Right hindlimb (tissue), 1 donor: ENCODE results near the gene BFSP1.
A peak's percentile ranks its signal among the peaks of the same experiment; 100 is the strongest.

Source experiments
- DNase-seq: peaks from one replicate; pipeline ENCODE4 v3.0.0-alpha.2; 2018

BFSP1 gene

GRCh38 chr20:17495826-17496225 is 35.4 kb downstream of the BFSP1 start:
- no peak for DNase-seq

GRCh38 chr20:17494201-17494600 is 37.0 kb downstream of the BFSP1 start:
- no peak for DNase-seq

GRCh38 chr20:17493173-17493572 is 38.0 kb downstream of the BFSP1 start:
- no peak for DNase-seq

GRCh38 chr20:17491488-17491887 is 39.7 kb downstream of the BFSP1 start:
- DNase-seq: no peak

- DNase-seq: peak; percentile 4
Measured at GRCh38 chr20:17491041-17491440, 40.1 kb downstream of the BFSP1 start.

- peak; percentile 4 for DNase-seq
Measured at GRCh38 chr20:17490501-17490900, 40.7 kb downstream of the BFSP1 start.

- peak; percentile 7 for DNase-seq
Measured at GRCh38 chr20:17488916-17489600, 42.1 kb downstream of the BFSP1 start.

- DNase-seq: no peak
Measured at GRCh38 chr20:17485017-17485416, 46.2 kb downstream of the BFSP1 start.

GRCh38 chr20:17482536-17482935 is 48.6 kb downstream of the BFSP1 start:
- no peak for DNase-seq

GRCh38 chr20:17481661-17482060 is 49.5 kb downstream of the BFSP1 start:
- no peak for DNase-seq

GRCh38 chr20:17480696-17481095 is 50.5 kb downstream of the BFSP1 start:
- no peak for DNase-seq

- no peak for DNase-seq
Measured at GRCh38 chr20:17479063-17479657, 52.0 kb downstream of the BFSP1 start.

- DNase-seq: peak; percentile 39
Measured at GRCh38 chr20:17473659-17474058, 57.5 kb downstream of the BFSP1 start.

GRCh38 chr20:17471606-17472187 is 59.5 kb downstream of the BFSP1 start:
- no peak for DNase-seq

- no peak for DNase-seq
Measured at GRCh38 chr20:17470973-17471372, 60.2 kb downstream of the BFSP1 start.

- DNase-seq: no peak
Measured at GRCh38 chr20:17470521-17470920, 60.7 kb downstream of the BFSP1 start.

- DNase-seq: no peak
Measured at GRCh38 chr20:17469246-17470030, 61.7 kb downstream of the BFSP1 start.

- no peak for DNase-seq
Measured at GRCh38 chr20:17468073-17468840, 62.9 kb downstream of the BFSP1 start.

- DNase-seq: no peak
Measured at GRCh38 chr20:17467120-17467655, 64.0 kb downstream of the BFSP1 start.

GRCh38 chr20:17466641-17467040 is 64.5 kb downstream of the BFSP1 start:
- DNase-seq: no peak

GRCh38 chr20:17465236-17465635 is 65.9 kb downstream of the BFSP1 start:
- DNase-seq: no peak

- DNase-seq: no peak
Measured at GRCh38 chr20:17463711-17464110, 67.5 kb downstream of the BFSP1 start.

GRCh38 chr20:17461941-17462340 is 69.2 kb downstream of the BFSP1 start:
- DNase-seq: no peak
